GM18526 (cell line): ENCODE measurements around the gene C16orf82.

ENCODE experiments used
- POLR2A ChIP-seq: IDR thresholded peaks from 3 replicates; pipeline ENCODE4 v1.6.1; 2011; ENCODE audit not compliant: insufficient read length; ENCODE audit errors: extremely low read depth

The C16orf82 gene

GRCh38 chr16:27108826-27109665 lies 42.3 kb downstream of the C16orf82 start:
- no peak for TF ChIP-seq POLR2A

- no peak for TF ChIP-seq POLR2A
Measured at GRCh38 chr16:27109666-27110523, 43.2 kb downstream of the C16orf82 start.

- no peak for TF ChIP-seq POLR2A
Measured at GRCh38 chr16:27110524-27110896, 43.8 kb downstream of the C16orf82 start.

GRCh38 chr16:27111486-27111885 lies 44.8 kb downstream of the C16orf82 start:
- TF ChIP-seq POLR2A, result no peak

- TF ChIP-seq POLR2A, result no peak
Measured at GRCh38 chr16:27112093-27112811, 45.5 kb downstream of the C16orf82 start.

- TF ChIP-seq POLR2A, result no peak
Measured at GRCh38 chr16:27113341-27113841, 46.7 kb downstream of the C16orf82 start.

GRCh38 chr16:27114006-27114405 lies 47.3 kb downstream of the C16orf82 start:
- no peak for TF ChIP-seq POLR2A

- no peak for TF ChIP-seq POLR2A
Measured at GRCh38 chr16:27118526-27118925, 51.8 kb downstream of the C16orf82 start.
